AG04449 (cell line): Measurements from ENCODE around the gene DYNC1LI2.
"Not testable (repeated sequence)": the region's sequence is repeated elsewhere in the genome, so short reads cannot be mapped to it uniquely, and the experiment has no call there.

Experiments
- CTCF ChIA-PET: fragments of 350-600 bp; formaldehyde crosslinking; extraction: SDS; loops from one replicate; lab custom pipeline; 2021; ENCODE audit warnings: antibody characterized with exemption; lab: Yijun Ruan, JAX
- POLR2A ChIA-PET: fragments of 400-600, 350-600 bp; formaldehyde crosslinking; extraction: SDS; loops from one replicate; lab custom pipeline; 2020; ENCODE audit warnings: antibody characterized with exemption, inconsistent platforms; lab: Yijun Ruan, JAX
- DNase-seq: peaks from one replicate; pipeline ENCODE4 v3.0.0-alpha.2; 2010; ENCODE audit warnings: low read depth, low spot score
- H3K4me3 ChIP-seq: 2 replicates; pipeline ENCODE4 v1.5.1; 2011; ENCODE audit warnings: low read depth, mild to moderate bottlenecking, control low read depth, low read length
- TF ChIP-seq, protein P1 (sequence below): IDR thresholded peaks from one replicate; pipeline ENCODE4 v1.5.1; 2011; ENCODE audit warnings: mild to moderate bottlenecking, moderate library complexity, low read length, control low read depth, inconsistent platforms; ENCODE audit not compliant: insufficient read depth; ENCODE audit errors: missing control alignments

Gene DYNC1LI2

DNA sequence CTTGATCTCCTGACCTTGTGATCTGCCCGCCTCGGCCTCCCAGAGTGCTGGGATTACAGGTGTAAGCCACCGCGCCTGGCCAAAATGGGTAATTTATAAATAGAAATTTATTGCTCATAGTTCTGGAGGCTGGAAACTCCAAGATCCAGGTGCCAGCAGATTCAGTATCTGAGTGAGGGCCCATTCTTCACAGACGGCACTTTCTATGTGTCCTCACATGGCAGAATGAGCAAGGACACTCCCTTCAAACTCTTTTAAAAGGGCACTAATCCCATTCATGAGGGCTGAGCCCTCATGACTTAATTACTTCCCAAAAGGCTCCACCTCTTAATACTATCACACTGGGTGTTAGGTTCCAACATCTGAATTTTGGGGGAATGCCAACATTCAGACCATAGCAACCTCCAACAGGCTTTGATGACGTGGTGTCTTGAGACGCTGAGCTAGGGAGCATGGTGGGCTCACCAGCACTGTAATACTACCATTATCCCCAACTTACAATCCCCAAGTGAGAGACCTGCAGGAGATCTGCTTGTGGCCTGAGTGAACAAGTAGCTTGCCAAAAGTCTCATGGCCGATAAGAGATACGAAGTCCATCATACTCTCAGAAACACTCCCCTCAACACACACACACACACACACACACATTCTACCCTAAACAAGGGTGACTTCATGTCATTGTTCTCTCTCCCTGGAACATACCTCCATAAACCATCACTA lies 63.3 kb downstream of the DYNC1LI2 start:
- TF ChIP-seq, protein P1, sequence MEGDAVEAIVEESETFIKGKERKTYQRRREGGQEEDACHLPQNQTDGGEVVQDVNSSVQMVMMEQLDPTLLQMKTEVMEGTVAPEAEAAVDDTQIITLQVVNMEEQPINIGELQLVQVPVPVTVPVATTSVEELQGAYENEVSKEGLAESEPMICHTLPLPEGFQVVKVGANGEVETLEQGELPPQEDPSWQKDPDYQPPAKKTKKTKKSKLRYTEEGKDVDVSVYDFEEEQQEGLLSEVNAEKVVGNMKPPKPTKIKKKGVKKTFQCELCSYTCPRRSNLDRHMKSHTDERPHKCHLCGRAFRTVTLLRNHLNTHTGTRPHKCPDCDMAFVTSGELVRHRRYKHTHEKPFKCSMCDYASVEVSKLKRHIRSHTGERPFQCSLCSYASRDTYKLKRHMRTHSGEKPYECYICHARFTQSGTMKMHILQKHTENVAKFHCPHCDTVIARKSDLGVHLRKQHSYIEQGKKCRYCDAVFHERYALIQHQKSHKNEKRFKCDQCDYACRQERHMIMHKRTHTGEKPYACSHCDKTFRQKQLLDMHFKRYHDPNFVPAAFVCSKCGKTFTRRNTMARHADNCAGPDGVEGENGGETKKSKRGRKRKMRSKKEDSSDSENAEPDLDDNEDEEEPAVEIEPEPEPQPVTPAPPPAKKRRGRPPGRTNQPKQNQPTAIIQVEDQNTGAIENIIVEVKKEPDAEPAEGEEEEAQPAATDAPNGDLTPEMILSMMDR = no peak
- H3K4me3 ChIP-seq = no peak overlapping the region
- POLR2A ChIA-PET = no interaction called here
- CTCF ChIA-PET = interaction anchor here (1.1 to 1.4 kb wide), 2 partner anchors 26 to 37 kb away, joined by 3 to 8 read pairs; no protein-coding TSS in a partner anchor
- DNase-seq = no peak

DNA sequence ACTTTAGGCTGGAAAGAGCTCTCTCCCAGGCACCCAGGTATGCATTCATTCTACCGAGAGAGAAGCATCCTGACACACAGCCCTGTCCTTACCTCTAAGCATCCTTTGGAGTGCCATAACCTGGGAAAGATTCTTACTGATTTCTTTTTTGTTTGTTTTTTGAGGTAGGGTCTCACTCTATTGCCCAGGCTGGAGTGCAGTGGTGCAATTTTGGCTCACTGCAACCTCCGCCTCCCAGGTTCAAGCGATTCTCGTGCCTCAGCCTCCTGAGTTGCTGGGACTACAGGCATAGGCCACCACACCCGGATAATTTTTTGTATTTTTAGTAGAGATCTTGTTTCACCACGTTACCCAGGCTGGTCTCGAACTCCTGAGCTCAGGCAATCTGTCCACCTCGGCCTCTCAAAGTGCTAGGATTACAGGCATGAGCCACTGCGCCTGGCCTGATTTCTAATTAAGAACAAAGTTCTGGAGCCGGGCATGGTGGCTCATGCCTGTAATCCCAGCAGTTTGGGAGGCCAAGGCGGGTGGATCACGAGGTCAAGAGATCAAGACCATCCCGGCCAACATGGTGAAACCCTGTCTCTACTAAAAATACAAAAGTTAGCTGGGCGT lies 65.8 kb downstream of the DYNC1LI2 start:
- H3K4me3 ChIP-seq, POLR2A ChIA-PET, DNase-seq: not testable (repeated sequence)
- CTCF ChIA-PET = interaction anchor here (0.7 to 2.4 kb wide), 4 partner anchors 11 to 145 kb away, joined by 3 to 7 read pairs (median 4); partner anchors contain the start of genes CMTM4 and NAE1

DNA sequence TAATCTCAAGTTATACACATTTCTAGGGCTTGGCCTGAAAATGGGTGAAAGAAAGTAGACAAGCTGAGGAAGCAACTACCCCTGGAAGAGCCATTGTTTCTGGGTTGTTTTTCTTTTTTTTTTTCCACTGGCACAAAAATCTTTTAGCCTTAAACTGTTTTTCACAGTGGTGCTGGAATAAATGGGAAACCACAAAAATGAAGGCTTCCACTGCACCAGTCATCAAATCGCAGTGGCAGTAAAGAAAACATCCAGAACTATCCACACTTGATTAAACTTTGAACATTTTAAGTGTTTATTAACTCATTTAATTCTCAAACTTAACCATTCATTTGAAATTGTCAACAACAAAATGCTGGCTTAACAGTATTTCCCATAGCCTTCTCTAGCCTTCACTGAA lies 69.1 kb downstream of the DYNC1LI2 start:
- TF ChIP-seq, protein P1 = no peak
- CTCF ChIA-PET = interaction anchor here (1.0 to 2.8 kb wide), 2 partner anchors 20 to 32 kb away, joined by 3 to 15 read pairs; no protein-coding TSS in a partner anchor
- DNase-seq = no peak
- H3K4me3 ChIP-seq = no peak overlapping the region
- POLR2A ChIA-PET = no interaction called here

DNA sequence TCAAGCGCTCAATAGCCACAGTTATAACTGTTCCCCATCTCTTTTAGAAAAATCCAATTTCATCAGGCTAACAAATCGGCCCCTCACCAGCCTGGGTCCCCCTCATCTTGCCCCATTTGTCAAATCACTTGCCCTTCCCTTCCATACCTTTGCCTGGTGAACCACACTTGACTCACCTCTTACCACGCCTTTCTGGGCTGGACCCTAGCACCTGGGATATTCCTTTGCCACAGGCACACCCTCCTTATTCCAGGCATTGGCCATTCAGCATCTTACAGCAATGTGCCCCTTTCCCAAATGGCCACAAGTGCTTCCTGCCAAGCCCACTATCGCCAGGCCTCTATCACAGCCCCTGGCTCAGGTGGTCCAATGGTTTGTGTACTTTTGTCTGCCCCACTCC lies 69.7 kb downstream of the DYNC1LI2 start:
- CTCF ChIA-PET = interaction anchor here (0.9 to 1.0 kb wide), 2 partner anchors 21 to 31 kb away, joined by 3 read pairs; no protein-coding TSS in a partner anchor
- no peak for DNase-seq
- TF ChIP-seq, protein P1 = no peak
- POLR2A ChIA-PET = no interaction called here
- H3K4me3 ChIP-seq = no peak overlapping the region

DNA sequence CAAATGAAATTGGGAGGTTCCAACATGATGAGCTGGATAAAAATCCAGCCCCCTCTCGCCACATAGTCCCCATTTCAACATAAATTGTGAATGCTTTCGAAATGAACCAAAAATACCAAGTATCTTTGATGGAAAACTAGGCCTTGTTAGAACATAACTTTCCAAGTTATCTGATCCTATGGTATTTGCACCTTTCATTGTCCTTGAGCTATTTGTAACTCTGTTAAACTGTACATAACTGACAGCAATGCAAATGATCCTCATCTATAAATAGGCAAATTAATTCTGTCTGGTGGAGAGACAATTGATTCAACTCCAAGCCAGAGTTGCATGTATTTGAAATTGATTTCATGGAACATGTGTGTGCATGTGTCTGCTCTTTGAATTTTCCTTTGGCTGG lies 73.1 kb downstream of the DYNC1LI2 start:
- TF ChIP-seq, protein P1 = no peak
- no peak overlapping the region for H3K4me3 ChIP-seq
- no peak for DNase-seq
- ChIA-PET POLR2A (no interaction called here), CTCF (interaction anchor here (1.1 to 2.6 kb wide), 7 partner anchors 14 to 152 kb away, joined by 3 to 12 read pairs (median 4); partner anchors contain the start of gene NAE1)

DNA sequence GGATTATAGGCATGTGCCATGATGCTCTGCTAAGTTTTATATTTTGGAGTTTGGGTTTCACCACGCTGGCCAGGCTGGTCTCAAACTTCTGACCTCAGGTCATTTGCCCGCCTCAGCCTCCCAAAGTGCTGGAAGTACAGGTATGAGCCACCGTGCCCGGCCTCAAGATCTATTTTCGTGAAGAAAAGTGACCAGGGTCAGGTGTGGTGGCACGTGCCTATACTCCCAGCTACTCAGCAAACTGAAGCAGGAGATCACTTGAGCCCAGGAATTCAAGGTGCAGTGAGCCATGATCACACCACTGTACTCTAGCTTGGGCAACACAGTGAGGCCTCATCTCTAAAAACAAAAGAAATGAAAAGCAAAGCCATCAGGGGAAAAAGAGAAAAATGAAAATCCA lies 73.6 kb downstream of the DYNC1LI2 start:
- POLR2A ChIA-PET = no interaction called here
- no peak overlapping the region for H3K4me3 ChIP-seq
- CTCF ChIA-PET = interaction anchor here (1.1 to 2.6 kb wide), 7 partner anchors 15 to 153 kb away, joined by 3 to 12 read pairs (median 4); partner anchors contain the start of gene NAE1
- no peak for DNase-seq
- TF ChIP-seq, protein P1 = no peak
